OCI-LY7 (cell line): ENCODE results near the gene KLHL22. TPM values are rescaled to one million over a fixed set of nuclear protein-coding genes. Genes with fewer than 3 reads are reported as not detected.

Experiments used
- BruUV-seq: library from RNA; stranded (reverse); fragments of 400-500 nt; replicated peaks from 2 replicates; lab custom pipeline; 2021; lab: Mats Ljungman, UMichigan
- CTCF ChIA-PET: fragments of 300-600 bp; sonication (Branson Sonifier 250); formaldehyde crosslinking; loops from one replicate; lab custom pipeline; 2022; ENCODE audit warnings: antibody characterized with exemption; ENCODE audit not compliant: unreplicated experiment; lab: Charles Lee
- POLR2A ChIA-PET: fragments of 300-600 bp; sonication (Branson Sonifier 250); formaldehyde crosslinking; loops from one replicate; lab custom pipeline; 2022; ENCODE audit warnings: antibody characterized with exemption; lab: Charles Lee
- DNase-seq: peaks from one replicate; pipeline ENCODE4 v3.0.0-alpha.2; 2015; ENCODE audit warnings: low spot score
- H2AFZ ChIP-seq: fragments of 200-600 bp; sonication (generic), shearing (Covaris generic); 2 replicates; pipeline ENCODE4 v1.6.1; 2014; ENCODE audit warnings: mild to moderate bottlenecking, antibody characterized with exemption, low read length, moderate library complexity
- H3K27ac ChIP-seq: fragments of 200-600 bp; sonication (generic); 2 replicates; pipeline ENCODE4 v1.5.1; 2014; ENCODE audit warnings: mixed run types, low read depth, mild to moderate bottlenecking, moderate library complexity, low read length, inconsistent platforms; ENCODE audit not compliant: poor library complexity, severe bottlenecking
- H3K36me3 ChIP-seq: fragments of 200-600 bp; sonication (generic); 2 replicates; pipeline ENCODE4 v1.6.1; 2014; ENCODE audit warnings: mild to moderate bottlenecking, antibody characterized with exemption, low read length, moderate library complexity, mixed read lengths; ENCODE audit not compliant: insufficient read depth
- H3K4me1 ChIP-seq: fragments of 200-600 bp; sonication (generic); 2 replicates; pipeline ENCODE4 v1.5.1; 2014; ENCODE audit warnings: mild to moderate bottlenecking, low read length; ENCODE audit not compliant: insufficient read depth, poor library complexity, severe bottlenecking
- H3K4me2 ChIP-seq: fragments of 200-600 bp; sonication (generic); 2 replicates; pipeline ENCODE4 v1.6.1; 2014; ENCODE audit warnings: mild to moderate bottlenecking, low read length
- H3K4me3 ChIP-seq: fragments of 200-600 bp; sonication (generic); 2 replicates; pipeline ENCODE4 v1.5.1; 2014; ENCODE audit warnings: mild to moderate bottlenecking, low read depth, low read length; ENCODE audit not compliant: poor library complexity, severe bottlenecking
- H3K79me2 ChIP-seq: fragments of 200-600 bp; sonication (generic); 2 replicates; pipeline ENCODE4 v1.6.1; 2016; ENCODE audit warnings: low read depth, mild to moderate bottlenecking, low read length, moderate library complexity, mixed read lengths; ENCODE audit not compliant: insufficient read depth
- H3K9me2 ChIP-seq: fragments of 200-600 bp; sonication (generic); 2 replicates; pipeline ENCODE4 v1.6.1; 2016; ENCODE audit warnings: mild to moderate bottlenecking, low read length, mixed read lengths; ENCODE audit not compliant: insufficient read depth
- H3K9me3 ChIP-seq: fragments of 200-600 bp; sonication (generic); 2 replicates; pipeline ENCODE4 v1.6.1; 2014; ENCODE audit warnings: mild to moderate bottlenecking, mixed run types, low read length, mixed read lengths
- H4K20me1 ChIP-seq: fragments of 200-600 bp; sonication (generic); 2 replicates; pipeline ENCODE4 v1.6.1; 2014; ENCODE audit warnings: mild to moderate bottlenecking, antibody characterized with exemption, low read length, moderate library complexity, mixed read lengths; ENCODE audit not compliant: insufficient read depth
- EZH2phosphoT487 ChIP-seq: fragments of 200-600 bp; sonication (generic); IDR thresholded peaks from 2 replicates; pipeline ENCODE4 v1.6.1; 2018; ENCODE audit warnings: low read depth, borderline replicate concordance, mild to moderate bottlenecking, mixed run types, antibody characterized with exemption, low read length, moderate library complexity, mixed read lengths
- intact Hi-C: fragments of 100-400 bp; cut with micrococcal nuclease; formaldehyde crosslinking; loops from one replicate; pipeline ENCODE4 v1.10.0; 2022; ENCODE audit not compliant: unreplicated experiment
- total RNA-seq, 2 experiments: library from RNA; depleted of rRNA in 1 of 2; stranded (reverse); fragments of >200 nt in 1 of 2; shearing (Covaris generic) in 1 of 2; gene quantifications; 2 replicates each; pipeline ENCODE4 v1.2.3, GENCODE V29; 2014 to 2022
- TF ChIP-seq, protein P1 (sequence below): fragments of 200-600 bp; sonication (generic); conservative IDR thresholded peaks from 2 replicates; pipeline ENCODE4 v1.5.1; 2014; ENCODE audit warnings: mild to moderate bottlenecking, antibody characterized with exemption, low read length, moderate library complexity, mixed read lengths

Gene KLHL22
- total RNA-seq, 2 experiments from 2014 or later = 14.8 to 38.1 TPM

DNA sequence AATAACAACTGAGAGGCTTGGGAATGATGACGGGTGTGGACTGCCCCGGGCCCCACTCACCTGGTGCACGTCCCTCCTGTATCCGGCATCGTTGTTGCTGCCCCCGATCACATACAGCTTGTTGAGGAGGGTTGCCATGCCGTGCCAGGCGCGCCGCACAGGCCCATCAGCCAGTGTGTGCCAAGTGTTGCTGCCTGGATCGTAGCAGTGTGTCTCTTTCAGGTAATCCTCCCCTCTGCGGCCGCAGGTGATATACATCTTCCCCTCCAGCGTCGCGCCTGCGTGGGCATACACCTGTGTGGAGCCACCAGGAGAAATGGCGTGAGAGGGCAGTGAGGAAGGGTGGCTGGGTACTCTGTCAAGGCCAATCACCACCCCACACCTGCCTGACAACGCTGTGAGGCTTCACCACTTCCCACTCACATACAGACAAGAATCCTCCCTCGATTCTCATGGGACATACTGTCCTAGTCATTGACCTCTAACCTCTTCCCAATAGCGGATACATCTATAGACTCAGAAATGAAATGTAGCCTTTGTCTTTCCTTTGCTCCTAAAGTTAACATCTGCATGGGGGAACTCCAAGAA, 49.1 kb downstream of the KLHL22 start:
- no peaks in the 10 kb centered on the region for H3K79me2 ChIP-seq
- H3K4me2 ChIP-seq = no peak overlapping the region
- H3K27ac ChIP-seq = no peak overlapping the region
- H3K4me1 ChIP-seq = no peaks in the 10 kb centered on the region
- H3K36me3 ChIP-seq = no peaks in the 10 kb centered on the region
- H4K20me1 ChIP-seq = no peaks in the 10 kb centered on the region
- intact Hi-C loops = no loop called here
- no peak overlapping the region for H2AFZ ChIP-seq
- no TSS peak for BruUV-seq
- POLR2A ChIA-PET = no interaction called here
- no peak for TF ChIP-seq EZH2phosphoT487
- TF ChIP-seq, protein P1, sequence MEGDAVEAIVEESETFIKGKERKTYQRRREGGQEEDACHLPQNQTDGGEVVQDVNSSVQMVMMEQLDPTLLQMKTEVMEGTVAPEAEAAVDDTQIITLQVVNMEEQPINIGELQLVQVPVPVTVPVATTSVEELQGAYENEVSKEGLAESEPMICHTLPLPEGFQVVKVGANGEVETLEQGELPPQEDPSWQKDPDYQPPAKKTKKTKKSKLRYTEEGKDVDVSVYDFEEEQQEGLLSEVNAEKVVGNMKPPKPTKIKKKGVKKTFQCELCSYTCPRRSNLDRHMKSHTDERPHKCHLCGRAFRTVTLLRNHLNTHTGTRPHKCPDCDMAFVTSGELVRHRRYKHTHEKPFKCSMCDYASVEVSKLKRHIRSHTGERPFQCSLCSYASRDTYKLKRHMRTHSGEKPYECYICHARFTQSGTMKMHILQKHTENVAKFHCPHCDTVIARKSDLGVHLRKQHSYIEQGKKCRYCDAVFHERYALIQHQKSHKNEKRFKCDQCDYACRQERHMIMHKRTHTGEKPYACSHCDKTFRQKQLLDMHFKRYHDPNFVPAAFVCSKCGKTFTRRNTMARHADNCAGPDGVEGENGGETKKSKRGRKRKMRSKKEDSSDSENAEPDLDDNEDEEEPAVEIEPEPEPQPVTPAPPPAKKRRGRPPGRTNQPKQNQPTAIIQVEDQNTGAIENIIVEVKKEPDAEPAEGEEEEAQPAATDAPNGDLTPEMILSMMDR = no peak
- no peak for DNase-seq
- H3K4me3 ChIP-seq = no peak overlapping the region
- CTCF ChIA-PET = no interaction called here
- no peaks in the 10 kb centered on the region for H3K9me2 ChIP-seq
- no peaks in the 10 kb centered on the region for H3K9me3 ChIP-seq

DNA sequence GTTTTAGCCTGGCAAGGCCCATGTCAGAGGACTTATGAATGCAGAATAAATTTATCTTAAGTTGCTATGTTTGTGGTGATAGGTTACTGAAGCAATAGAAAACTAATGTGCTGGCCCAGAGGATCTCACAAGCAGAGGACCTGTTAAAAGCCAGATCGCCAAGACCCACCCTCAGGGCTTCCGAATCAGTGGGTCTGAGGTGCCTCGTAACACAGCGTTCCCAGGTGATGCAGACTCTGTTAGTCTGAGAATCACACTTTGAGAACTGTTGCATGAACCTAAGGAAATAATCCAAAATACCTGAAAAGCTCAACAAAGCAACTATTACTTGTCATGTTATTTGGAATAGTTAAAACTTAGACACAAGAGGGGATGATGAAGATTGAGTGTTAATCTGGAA, 51.3 kb downstream of the KLHL22 start:
- no TSS peak for BruUV-seq
- TF ChIP-seq, protein P1 = no peak
- no peak for TF ChIP-seq EZH2phosphoT487
- intact Hi-C loops = no loop called here
- H3K4me2 ChIP-seq = no peak overlapping the region
- H3K36me3 ChIP-seq = no peaks in the 10 kb centered on the region
- no peaks in the 10 kb centered on the region for H4K20me1 ChIP-seq
- no peaks in the 10 kb centered on the region for H3K9me3 ChIP-seq
- H3K4me1 ChIP-seq = no peaks in the 10 kb centered on the region
- H3K79me2 ChIP-seq = no peaks in the 10 kb centered on the region
- ChIA-PET POLR2A (no interaction called here), CTCF (interaction anchor here (0.6 kb wide), 1 partner anchor 10 kb away, joined by 3 read pairs; no protein-coding TSS in a partner anchor)
- no peak for DNase-seq
- H2AFZ ChIP-seq = no peak overlapping the region
- no peaks in the 10 kb centered on the region for H3K9me2 ChIP-seq
- H3K4me3 ChIP-seq = no peak overlapping the region
- H3K27ac ChIP-seq = no peak overlapping the region

DNA sequence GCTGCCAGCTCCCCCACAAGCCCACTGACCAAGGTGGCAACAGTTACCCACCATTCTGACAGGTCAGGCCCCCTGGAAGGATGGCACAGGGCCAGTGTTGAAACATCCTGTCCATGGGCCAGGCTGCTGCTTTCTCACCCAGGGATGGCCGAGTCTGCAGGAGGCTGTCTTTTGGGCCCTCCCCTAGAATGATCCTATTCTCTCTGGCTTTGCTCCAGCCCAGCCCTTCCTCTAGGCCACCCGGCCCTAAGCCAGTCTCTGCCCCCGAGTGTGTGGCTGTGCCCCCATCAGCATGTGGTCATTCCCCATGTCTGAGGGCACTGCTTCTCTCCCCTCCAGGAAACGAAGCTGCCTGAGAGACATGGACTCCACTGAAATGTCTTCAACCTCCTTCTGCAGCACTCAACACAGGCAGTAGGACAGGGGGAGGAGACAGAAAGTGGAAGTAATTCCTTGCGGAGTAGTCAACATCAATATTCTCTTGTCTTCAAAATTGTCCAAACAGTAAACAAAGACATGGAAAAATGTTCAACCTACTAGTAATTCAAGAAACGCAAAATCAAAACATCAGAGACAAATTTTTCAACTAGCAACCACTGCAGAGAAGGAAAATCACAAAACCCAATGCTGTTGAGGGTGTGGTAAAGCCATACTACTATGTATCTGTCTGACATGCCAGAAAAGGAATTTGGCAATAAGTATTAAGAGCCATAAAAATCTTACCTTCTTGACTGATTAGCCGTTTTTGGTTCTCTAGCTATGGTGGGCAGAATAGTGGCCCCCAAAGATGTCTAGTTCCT, 52.9 kb downstream of the KLHL22 start:
- Histone ChIP-seq H3K4me2 (no peak overlapping the region), H3K27ac (no peak overlapping the region), H3K4me1 (no peaks in the 10 kb centered on the region), H3K79me2 (no peaks in the 10 kb centered on the region), H3K36me3 (no peaks in the 10 kb centered on the region), H3K4me3 (no peak overlapping the region), H2AFZ (no peak overlapping the region), H3K9me3 (no peaks in the 10 kb centered on the region), H3K9me2 (no peaks in the 10 kb centered on the region), H4K20me1 (no peaks in the 10 kb centered on the region)
- BruUV-seq = no TSS peak
- no peak for DNase-seq
- CTCF ChIA-PET = no interaction called here
- TF ChIP-seq, protein P1 = no peak
- TF ChIP-seq EZH2phosphoT487 = no peak
- intact Hi-C loops = no loop called here
- POLR2A ChIA-PET = no interaction called here
